GM19328 (cell line): ENCODE results near the gene CD2.

Source experiments
- ATAC-seq: cut with Tn5 transposase; IDR thresholded peaks from one replicate; pipeline ENCODE4 v1.9.1; 2021; ENCODE audit warnings: mild to moderate bottlenecking, moderate library complexity; ENCODE audit not compliant: unreplicated experiment

CD2 gene

GRCh38 chr1:116817582-116818064, 63.4 kb downstream of the CD2 start:
- no peak for ATAC-seq
